LNCAP (cell line): Measurements from ENCODE around the gene DRC7.

Experiments
- CTCF ChIP-seq: fragments of 450-650 bp; IDR thresholded peaks from 2 replicates; pipeline ENCODE4 v1.5.1; 2017; ENCODE audit warnings: mild to moderate bottlenecking

DRC7 gene

GRCh38 chr16:57663436-57663835 is 31.2 kb upstream of the DRC7 start:
- no peak for TF ChIP-seq CTCF

- no peak for TF ChIP-seq CTCF
These were observed 30.5 kb upstream of the DRC7 start for GRCh38 chr16:57663917-57664661.

GRCh38 chr16:57664662-57665025 is 30.0 kb upstream of the DRC7 start:
- TF ChIP-seq CTCF, result no peak

GRCh38 chr16:57665541-57665940 is 29.1 kb upstream of the DRC7 start:
- TF ChIP-seq CTCF, result no peak

- no peak for TF ChIP-seq CTCF
These were observed 28.1 kb upstream of the DRC7 start for GRCh38 chr16:57666353-57667047.

- TF ChIP-seq CTCF, result no peak
These were observed 27.5 kb upstream of the DRC7 start for GRCh38 chr16:57667048-57667525.

- TF ChIP-seq CTCF, result peak; percentile 23; the same call in 1 of the 2 replicates
These were observed 26.9 kb upstream of the DRC7 start for GRCh38 chr16:57667526-57668262.
